Stimulated activated CD8-positive, alpha-beta memory T cell treated with anti-CD3 and anti-CD28 coated beads, Interleukin-4, amount 100 ng/mL, for 1 hour (primary cell): Measurements from ENCODE around the gene CCDC85A.

Experiments used
- DNase-seq, 2 donors: peaks; one replicate each; pipeline ENCODE4 v3.0.0-alpha.2; 2020; ENCODE audit warnings: low read depth in 2 of 2, low spot score in 1 of 2

CCDC85A gene

DNA sequence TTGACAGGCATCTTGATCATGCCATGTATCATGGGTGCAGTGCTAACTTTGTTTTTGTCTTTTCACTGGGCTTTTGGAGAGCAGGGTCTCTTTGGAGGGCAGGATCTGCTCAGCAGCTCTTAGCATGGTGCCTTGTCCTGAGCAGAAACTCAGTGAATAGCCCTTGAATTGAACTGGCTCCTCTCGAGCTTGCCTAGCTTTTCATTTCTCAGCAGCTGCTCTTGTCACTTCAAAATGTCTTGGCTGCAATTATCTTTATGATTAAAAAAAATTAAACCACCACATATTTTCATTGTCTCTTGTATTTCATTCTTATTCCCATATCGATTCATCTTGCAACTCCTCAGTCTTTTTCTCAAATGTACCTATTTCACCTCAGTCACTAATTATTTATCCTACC lies 50.5 kb downstream of the CCDC85A start:
- DNase-seq: no peak

DNA sequence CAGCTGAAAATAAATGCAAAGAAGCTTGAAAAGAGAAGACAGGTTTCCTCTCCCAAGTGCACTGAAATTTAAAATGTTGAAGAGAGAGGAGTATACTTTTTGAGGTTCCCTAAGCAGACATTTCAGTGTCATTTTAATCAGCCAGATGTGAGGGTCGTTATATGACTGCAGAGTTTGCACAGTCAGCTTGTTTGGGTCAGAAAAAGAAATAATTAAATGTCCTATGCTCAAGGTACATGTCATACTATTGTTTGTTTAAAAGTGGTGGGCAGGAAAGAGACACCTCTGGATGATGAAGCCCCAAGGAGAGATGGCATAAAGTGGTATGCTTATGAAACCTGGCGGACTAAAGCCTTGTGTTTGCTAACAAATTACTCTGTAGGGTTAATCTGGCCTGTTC lies 55.2 kb downstream of the CCDC85A start:
- DNase-seq: no peak

DNA sequence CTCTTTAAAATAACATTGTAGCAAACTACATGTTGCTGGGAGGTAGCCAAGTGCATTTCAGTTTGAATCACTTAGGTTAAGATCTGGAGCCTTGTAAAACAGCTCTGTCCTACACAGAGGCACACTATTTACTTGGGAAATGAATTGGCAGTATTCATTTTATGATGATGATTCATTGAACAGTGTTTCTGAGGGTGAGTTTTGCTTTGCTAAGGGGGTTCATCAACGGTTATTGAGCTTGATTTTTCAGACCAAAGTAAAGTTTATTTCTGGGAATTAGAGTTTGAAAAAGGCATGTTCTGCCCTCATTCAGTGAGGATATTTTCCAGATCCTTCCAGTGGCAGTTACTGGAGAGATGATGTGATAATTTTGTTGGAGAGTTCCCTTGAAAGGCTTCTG lies 55.6 kb downstream of the CCDC85A start:
- DNase-seq: no peak

DNA sequence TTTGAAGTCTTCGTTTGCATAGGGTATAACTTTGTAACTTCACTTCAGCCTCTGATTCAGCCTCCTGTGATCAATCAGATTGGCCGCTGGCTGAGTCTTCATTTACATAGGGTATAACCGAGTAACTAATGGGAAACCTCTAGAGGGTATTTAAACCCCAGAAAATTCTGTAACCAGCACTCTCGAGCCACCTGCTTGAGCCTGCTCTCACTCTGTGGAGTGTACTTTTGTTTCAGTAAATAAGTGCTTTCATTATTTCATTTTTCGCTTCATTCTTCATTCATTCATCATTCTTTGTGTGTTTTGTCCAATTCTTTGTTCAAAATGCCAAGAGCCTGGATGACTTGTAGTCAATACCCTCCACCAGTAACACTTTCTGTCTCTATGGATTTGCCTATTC lies 56.4 kb downstream of the CCDC85A start:
- DNase-seq: no peak

DNA sequence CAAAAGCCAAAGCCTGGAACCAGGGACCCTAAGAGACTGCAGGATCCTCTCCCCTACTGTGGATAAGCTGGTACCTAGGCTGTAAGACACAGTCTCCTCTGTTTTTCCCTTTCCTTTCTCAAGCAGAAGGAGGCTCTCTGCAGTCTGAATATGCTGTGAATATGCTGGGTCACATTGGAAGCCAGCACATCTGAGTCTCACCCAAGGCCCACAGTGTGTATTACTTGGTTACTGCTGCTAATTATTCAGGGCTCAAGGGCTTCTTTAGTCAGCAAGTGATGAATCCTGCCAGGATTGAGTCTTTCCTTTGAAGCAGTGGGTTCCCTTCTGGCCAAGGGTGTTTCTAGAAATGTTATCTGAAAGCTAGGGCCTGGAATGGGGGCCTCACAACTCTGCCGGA lies 60.7 kb downstream of the CCDC85A start:
- DNase-seq: no peak

DNA sequence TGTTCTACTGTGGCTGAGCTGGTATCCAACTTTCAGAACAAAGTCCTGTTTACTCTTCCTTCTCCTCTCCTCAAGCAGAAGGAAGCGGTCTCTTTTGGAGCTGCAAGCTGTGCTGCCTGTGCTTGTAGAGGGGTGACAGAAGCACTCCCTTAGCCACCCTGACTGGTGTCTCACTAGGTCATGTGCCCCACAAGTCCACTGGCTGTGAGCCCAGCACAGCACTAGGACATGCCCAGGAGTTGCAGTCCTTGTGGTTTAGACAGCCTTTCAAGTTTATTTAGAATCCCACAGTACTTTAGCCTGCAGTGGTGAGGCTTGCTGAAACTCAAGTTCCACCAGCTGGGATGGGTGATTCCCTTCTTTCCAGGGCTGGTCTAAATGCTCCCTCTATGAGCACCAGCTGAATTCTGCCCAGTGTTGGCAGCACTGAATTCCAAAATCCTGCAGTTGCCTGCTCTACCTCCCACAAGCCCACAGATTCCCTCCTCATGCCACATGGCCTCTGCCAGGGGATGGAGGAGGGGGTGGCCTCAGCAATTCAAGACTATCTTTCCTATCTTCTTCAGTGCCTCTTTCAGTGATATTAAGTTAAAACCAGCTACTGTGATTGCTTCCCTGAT lies 61.2 kb downstream of the CCDC85A start:
- no peak for DNase-seq

DNA sequence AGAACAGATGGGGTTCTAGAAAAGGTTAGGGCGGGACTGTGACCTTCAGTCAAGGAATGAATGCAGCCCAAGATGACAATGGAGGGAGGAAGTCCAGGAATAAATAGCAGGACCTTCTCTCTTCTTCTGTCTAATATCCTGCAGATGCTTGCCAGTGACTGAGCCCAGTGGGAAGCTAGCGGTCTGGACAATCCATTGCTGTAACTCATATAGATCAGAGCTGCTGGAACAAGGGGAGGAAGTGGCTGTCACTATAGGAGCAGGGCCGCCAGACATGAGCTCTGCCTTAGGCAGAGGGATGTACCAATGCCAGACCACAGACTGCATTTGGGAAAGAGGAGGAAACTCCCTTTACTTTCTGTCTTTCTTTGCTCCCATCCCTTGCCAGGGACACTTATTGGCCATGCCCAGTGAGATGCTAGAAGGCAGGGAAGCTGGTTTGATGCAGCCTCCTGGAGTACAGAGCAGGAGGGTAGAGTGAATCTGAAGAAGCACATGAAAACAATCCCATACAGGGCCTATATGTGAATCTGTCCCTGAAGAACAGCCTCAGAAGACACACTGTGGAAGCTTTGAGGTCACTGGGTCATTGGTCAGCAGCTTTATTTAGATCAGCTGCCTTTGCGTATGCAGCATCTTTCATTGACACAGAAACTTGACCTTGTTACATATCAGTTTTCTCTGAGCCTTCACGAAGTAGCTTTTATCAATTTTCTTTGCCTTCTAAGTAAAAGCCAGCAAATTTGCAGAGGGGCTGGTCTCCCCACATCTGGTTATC lies 65.4 kb downstream of the CCDC85A start:
- DNase-seq: no peak

DNA sequence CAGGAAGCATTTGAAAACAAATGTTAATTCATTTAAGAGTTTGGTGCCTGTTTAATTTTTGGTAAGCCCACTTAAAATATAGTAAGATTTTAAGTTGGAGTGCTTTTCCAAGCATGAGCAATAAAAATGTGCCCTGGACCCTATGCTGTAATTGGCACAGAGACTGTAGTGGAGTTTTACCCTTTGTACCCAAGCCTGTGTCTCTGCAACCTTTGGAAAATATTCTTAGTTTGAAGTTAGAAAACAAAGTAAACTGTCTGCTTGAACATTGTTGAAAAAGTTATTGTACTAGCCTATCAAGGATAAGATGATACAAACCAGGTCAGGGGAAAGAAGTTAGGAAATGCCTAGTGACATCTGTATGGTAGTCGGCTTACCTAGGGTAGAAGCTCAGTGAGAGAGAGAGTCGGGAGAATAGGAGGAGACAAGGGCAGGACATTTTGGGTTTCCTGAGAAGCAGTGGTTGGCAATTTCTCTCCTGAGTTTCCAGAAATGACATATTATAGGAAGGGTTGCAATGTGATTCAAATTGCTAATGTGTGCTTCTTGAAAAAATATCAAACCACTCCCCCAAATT lies 66.5 kb downstream of the CCDC85A start:
- DNase-seq: no peak

DNA sequence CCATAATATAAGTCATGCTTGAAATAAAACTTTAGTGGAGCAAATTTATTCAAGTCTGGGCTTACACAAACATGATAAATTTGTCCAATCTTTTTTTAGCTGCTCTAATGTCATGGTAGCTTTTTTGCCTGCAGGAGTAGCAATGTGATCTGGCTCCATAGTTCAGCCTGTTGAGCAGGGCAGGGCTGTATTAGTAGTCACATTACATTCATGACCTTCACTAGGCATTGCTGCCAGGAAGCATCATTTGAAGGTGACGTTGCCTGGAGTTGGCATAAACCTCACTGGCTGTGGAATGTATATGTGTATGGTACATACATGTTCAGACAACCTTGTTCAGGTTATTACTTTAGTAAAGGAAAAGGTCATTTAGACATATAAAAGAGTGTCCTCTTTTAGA lies 76.6 kb downstream of the CCDC85A start:
- DNase-seq: no peak

DNA sequence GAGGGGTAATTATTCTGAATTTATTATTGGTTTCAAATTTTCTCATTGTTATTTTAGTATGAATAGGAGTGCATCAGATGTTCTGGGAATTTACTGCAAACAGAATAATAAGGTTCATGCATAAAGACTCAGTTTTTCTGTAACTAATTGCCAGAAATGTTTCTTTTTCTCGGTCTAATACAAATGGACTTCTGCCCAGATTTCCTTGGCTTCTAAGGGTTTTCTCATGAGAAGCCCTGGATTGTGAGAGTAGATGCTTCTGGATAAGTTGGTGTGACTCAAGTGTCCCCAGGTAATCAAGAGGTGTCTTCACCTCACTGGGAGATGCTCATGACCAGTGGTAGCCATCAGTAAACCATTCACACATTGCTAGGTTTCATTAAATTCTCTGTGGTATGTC lies 78.5 kb downstream of the CCDC85A start:
- DNase-seq: no peak

DNA sequence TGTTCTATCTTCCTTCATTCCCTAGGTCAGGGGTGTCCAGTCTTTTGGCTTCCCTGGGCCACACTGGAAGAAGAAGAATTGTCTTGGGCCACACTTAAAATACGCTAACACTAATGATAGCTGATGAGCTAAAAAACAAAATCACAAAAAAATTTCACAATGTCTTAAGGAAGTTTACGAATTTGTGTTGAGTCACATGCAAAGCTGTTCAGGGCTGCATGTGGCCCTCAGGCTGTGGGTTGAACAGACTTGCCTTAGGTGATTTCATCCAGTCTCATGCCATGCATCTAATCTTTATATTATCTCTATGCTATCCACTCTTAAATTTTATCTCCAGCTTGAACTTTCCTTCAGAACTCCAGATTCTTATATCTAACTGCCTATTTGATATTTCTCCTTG lies 80.1 kb downstream of the CCDC85A start:
- DNase-seq: no peak

DNA sequence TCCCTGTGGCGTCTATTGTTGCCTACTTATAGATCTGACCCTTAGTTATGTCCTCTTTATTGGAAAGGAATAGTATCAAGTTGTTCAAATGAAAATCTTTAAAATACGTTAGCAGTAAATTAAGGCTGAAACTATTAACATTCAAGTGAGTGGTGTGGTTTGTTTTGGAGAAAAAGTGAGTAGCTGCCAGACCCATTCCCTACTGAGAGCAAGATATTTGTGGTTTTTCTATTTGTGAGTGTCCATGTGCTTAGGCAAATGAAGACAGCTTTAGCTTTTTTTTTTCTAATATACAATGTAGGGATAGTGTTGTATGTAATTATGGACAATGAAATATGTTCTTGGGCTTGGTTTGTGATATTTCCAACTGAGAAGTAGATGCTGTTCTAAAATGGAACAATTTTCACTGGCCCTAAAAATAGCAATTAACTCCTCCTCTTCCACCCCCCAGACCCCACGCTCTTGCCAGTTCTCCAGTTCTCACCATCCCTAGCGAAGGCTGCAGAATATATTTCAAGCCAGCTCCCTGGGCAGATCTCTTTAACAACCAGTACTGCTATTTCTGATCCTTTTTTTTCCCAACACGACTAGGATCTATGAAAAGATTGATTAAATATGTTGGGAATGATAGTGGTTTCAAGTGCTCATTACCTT lies 83.1 kb downstream of the CCDC85A start:
- DNase-seq: no peak

DNA sequence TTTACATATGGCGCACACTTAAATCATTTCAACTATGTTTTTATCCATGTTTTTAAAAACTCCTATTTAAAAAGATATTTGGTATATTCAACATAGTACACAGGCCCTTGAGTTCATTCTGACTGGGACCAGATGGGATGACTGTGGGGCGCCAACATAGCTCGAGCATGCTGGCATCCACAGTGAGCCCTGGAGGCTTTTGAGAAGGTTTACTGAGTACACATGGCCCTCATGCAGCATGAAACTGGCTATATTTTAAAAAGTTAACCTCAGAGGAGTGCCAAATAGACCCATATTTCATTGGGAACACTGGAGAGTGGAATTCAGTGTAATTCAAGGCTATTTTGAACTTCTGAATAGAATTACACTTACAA lies 83.6 kb downstream of the CCDC85A start:
- no peak for DNase-seq

DNA sequence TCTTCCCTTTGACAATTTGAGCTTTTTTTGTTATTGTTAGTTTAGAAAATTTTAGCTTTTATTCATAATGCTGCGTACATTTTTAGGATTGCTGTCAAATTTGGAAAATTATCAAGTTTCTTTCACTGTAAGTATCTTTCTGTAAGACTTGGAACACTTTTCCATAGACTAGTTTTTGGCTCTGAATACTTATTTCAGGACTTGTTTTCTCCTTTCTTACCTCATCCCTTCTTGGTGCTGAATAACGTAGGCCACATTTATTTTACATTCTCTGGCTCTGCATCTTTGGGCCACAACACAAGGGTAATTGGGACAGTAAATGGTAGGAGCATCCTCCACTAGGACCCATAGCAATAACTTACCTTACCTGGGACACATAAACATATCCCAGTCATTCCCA lies 85.1 kb downstream of the CCDC85A start:
- no peak for DNase-seq

DNA sequence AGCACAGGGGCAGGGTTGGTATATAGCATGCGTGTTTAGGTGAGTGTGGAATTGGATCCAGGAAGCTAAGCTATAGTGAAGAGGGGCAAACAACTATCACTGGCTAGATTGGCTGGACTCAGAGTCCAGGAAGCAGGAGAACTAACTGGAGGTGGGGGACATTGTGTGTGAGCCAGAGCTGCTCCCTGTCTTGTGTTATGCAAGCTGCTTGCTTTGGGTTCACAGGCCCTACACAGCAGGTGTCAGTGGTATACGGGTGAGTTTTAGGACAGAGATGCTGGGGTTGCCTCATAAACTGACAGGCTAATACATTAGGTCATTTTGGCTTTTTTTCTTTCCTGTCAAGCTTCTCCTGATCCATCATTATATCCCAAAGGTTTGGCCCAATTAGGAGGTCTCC lies 87.5 kb downstream of the CCDC85A start:
- DNase-seq: no peak

DNA sequence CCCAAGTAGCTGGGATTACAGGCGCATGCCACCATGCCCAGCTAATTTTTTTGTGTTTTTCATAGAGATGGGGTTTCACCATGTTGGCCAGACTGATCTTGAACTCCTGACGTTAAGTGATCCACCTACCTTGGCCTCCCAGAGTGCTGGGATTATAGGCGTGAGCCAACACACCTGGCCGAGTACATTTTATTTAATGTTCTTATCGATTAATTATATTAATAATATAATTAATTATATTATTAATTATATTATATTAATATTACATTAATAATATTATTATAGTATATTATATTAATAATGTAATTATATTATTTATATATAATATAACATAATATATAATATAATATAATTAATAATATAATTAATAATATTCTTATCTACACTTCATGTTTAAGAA lies 101.4 kb downstream of the CCDC85A start:
- DNase-seq: no peak

DNA sequence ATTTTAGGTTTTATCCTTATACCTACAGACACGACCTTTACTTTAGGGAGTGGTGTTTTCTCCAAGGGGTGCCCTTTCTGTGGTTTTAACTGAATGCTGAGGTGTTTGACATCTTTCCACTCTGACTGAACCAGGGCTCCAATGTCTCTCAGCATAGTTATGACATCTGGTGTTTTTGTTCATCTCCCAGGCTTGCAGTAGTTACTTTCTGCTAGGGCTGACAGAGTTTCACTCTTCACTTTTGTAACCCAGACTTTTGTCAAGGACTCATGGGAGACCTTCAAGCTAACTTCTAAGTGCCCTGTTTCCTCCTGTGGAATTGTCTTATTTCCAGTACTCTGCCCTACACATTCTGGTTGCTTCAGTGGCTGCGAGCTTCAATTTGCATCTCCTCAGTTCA lies 103.1 kb downstream of the CCDC85A start:
- no peak for DNase-seq

DNA sequence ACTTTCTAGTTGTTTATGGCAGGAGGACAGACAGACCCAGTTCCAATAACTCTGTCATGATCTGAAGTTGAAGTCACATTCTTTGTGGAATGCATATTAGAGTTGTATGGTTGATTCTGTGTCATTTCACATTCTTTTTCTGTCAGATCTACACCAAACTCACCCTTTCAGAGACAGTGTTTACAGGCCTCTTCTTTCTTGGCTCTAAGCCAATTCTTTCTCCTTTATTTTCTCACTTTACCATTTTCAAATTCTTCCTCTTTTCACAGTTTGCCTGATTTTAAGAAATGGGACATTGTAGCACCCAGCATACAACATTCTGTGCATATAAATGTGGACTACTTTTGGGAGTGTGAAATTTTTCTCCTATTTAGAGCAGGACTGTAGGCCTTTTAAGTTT lies 103.7 kb downstream of the CCDC85A start:
- DNase-seq: no peak

DNA sequence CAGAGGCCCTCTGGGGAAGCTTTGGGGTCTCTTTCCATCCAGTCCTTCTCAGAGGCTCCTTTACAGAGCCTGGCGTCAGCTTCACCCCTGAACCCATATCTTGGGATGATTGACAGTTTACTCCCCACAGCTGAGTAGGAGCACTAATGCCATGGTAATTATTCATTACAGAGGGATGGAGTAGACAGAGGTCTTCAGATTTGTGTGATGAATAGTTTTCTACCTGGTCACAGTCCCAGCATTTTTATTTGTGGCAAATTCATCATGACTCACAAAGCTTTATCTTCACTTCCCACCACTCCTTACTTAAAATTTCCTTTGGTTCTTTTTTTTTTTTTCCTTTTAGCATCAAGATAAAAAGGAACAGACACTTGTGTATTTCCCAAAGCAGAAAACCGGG lies 104.2 kb downstream of the CCDC85A start:
- no peak for DNase-seq

DNA sequence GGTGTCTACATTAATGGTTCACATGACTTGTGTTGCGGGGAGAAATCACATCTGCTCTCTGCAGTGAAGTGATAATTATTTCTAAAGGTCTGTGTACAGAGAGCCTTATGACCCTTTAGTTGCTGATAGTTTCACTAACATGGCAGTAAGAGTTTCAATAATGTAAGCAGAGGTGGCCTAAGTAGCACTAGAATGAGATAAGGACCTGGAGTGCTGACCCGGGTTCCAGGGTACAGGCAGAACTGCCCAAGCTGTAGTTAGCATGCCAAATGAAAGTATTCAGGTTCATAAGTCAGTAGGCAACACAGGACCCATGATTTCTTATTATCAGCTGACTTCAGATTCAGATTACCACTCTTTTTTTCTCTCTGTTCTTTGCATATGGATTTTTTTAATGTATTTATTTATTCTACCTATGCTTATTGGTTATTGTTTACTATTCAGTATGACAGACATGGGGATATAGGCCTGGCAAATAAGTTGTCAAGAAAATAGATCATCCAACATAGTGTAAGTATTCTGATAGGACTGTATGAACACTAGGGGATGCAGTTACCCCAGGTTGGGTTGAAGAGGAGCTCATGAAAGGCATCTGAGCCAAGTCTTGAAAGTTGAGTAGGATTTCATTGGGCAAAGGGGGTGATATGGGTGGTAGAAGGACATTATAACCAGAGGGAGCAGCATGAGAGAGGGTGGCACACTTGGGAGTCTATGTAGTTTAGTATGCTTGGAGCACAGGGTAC lies 105.2 kb downstream of the CCDC85A start:
- no peak for DNase-seq

DNA sequence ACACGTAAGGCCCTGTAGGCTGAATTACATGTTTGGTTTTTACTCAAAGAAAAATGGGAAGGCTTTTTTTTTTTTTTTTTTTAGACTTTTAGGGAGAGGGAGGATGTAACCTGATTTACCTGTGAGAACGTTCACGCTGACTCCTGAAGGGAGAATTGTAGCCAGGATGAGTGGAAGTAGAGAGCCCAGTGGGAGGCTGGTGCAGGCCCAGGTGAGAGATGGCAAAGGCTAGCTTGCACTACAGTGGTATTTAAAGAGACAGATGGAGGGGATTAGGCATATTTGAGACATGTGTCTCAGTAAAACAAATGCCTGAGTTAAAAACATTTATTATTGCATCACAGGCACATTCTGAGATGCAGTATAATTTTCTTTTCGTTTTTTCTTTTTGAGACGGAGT lies 107.9 kb downstream of the CCDC85A start:
- DNase-seq: no peak

DNA sequence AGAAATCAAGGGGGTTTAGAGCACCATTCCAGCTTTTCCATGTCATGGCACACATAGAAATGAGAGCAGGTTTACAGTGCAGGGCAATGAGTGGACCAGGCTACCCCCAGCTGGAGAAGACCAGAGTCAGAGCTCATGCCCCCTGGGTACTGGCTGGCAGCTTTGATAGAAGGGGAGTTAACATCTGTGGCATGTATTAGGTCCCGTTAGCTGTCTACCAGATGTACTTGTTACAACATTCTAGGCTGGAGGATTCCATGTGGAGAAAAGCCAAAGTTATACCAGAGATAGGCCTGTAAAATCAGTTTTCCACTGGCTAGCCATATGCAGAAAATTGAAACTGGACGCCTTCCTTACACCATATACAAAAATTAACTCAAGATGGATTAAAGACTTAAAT lies 109.2 kb downstream of the CCDC85A start:
- no peak for DNase-seq
